ENCODE data around the gene EXOC6B.

The EXOC6B gene

GRCh38 chr2:72263043-72263775, 562.6 kb downstream of the EXOC6B start:
- no peak for DNase-seq (ENCODE audit: low read depth, low spot score)
- H3K27ac ChIP-seq: no peak overlapping the region

- DNase-seq (ENCODE audit: low read depth, low spot score): no peak
- no peak overlapping the region for H3K27ac ChIP-seq
These were observed 564.8 kb downstream of the EXOC6B start for GRCh38 chr2:72261076-72261475.

GRCh38 chr2:72255540-72255939, 570.3 kb downstream of the EXOC6B start:
- no peak for DNase-seq (ENCODE audit: low read depth, low spot score)

GRCh38 chr2:72254831-72255451, 570.9 kb downstream of the EXOC6B start:
- no peak overlapping the region for H3K27ac ChIP-seq
- DNase-seq (ENCODE audit: low read depth, low spot score): no peak

More at GRCh38 chr2:72255540-72255939, 570.3 kb downstream of the EXOC6B start:
- no peak overlapping the region for H3K27ac ChIP-seq

GRCh38 chr2:72238311-72238710, 587.5 kb downstream of the EXOC6B start:
- no peak for DNase-seq (ENCODE audit: low read depth, low spot score)
- H3K27ac ChIP-seq: peak overlapping the region; percentile 67

- peak overlapping the region; percentile 67 for H3K27ac ChIP-seq
- DNase-seq (ENCODE audit: low read depth, low spot score): no peak
These were observed 588.3 kb downstream of the EXOC6B start for GRCh38 chr2:72237549-72237948.

GRCh38 chr2:72236445-72237067, 589.3 kb downstream of the EXOC6B start:
- peak; percentile 29 for DNase-seq (ENCODE audit: low read depth, low spot score)
- peak overlapping the region; percentile 67 for H3K27ac ChIP-seq

- no peak for DNase-seq (ENCODE audit: low read depth, low spot score)
- peak overlapping the region; percentile 67 for H3K27ac ChIP-seq
These were observed 590.1 kb downstream of the EXOC6B start for GRCh38 chr2:72235497-72236415.

GRCh38 chr2:72233211-72233610, 592.6 kb downstream of the EXOC6B start:
- no peak for DNase-seq (ENCODE audit: low read depth, low spot score)

GRCh38 chr2:72222829-72223564, 602.8 kb downstream of the EXOC6B start:
- H3K27ac ChIP-seq: no peak overlapping the region
- no peak for DNase-seq (ENCODE audit: low read depth, low spot score)

More at GRCh38 chr2:72233211-72233610, 592.6 kb downstream of the EXOC6B start:
- no peak overlapping the region for H3K27ac ChIP-seq

- no peak for DNase-seq (ENCODE audit: low read depth, low spot score)
- H3K27ac ChIP-seq: no peak overlapping the region
These were observed 605.7 kb downstream of the EXOC6B start for GRCh38 chr2:72220170-72220569.

GRCh38 chr2:72214429-72215143, 611.2 kb downstream of the EXOC6B start:
- no peak for DNase-seq (ENCODE audit: low read depth, low spot score)
- H3K27ac ChIP-seq: peak overlapping the region; percentile 28

GRCh38 chr2:72212486-72212855, 613.4 kb downstream of the EXOC6B start:
- DNase-seq (ENCODE audit: low read depth, low spot score): no peak
- H3K27ac ChIP-seq: no peak overlapping the region

GRCh38 chr2:72211777-72212485, 613.9 kb downstream of the EXOC6B start:
- no peak overlapping the region for H3K27ac ChIP-seq
- DNase-seq (ENCODE audit: low read depth, low spot score): no peak

- H3K27ac ChIP-seq: no peak overlapping the region
- DNase-seq (ENCODE audit: low read depth, low spot score): no peak
These were observed 614.5 kb downstream of the EXOC6B start for GRCh38 chr2:72211350-72211749.

GRCh38 chr2:72210470-72210869, 615.4 kb downstream of the EXOC6B start:
- DNase-seq (ENCODE audit: low read depth, low spot score): no peak
- no peak overlapping the region for H3K27ac ChIP-seq

- no peak for DNase-seq (ENCODE audit: low read depth, low spot score)
- no peak overlapping the region for H3K27ac ChIP-seq
These were observed 617.6 kb downstream of the EXOC6B start for GRCh38 chr2:72208225-72208624.

- no peak overlapping the region for H3K27ac ChIP-seq
- DNase-seq (ENCODE audit: low read depth, low spot score): no peak
These were observed 618.5 kb downstream of the EXOC6B start for GRCh38 chr2:72207334-72207733.

- no peak for DNase-seq (ENCODE audit: low read depth, low spot score)
- H3K27ac ChIP-seq: no peak overlapping the region
These were observed 620.3 kb downstream of the EXOC6B start for GRCh38 chr2:72205504-72205881.

Measured in epithelial cell of prostate (primary cell).